ENCODE data around the gene MCM3AP. TPM values are rescaled to one million over a fixed set of nuclear protein-coding genes. Genes with fewer than 3 reads are reported as not detected.

The MCM3AP gene
- total RNA-seq, 1 experiment from 2014 or later = 88.4 TPM

GRCh38 chr21:46221664-46222435, 63.6 kb downstream of the MCM3AP start:
- RAD21 ChIA-PET (ENCODE audit: low non-redundant PET in 1 of 2, low total read pairs in 2 of 2, uncharacterized antibody in 2 of 2, unreplicated experiment in 2 of 2) = no interaction called here
- no TSS peak for BruUV-seq (replicated peaks)
- CTCF ChIA-PET = no interaction called here
- H3K4me3 ChIP-seq (replicated peaks in 1 of 2; ENCODE audit: low read depth in 1 of 2, low read length in 2 of 2) = no peak overlapping the region
- TF ChIP-seq TCF7L2 (IDR thresholded peaks at IDR 0.05; ENCODE audit: borderline replicate concordance, extremely low read depth, insufficient read depth, insufficient read length) (no peak), RAD21 (IDR thresholded peaks at IDR 0.05; ENCODE audit: low read depth) (no peak), ELF1 (IDR thresholded peaks at IDR 0.05; ENCODE audit: borderline replicate concordance, low read depth) (no peak), CBX3 (IDR thresholded peaks at IDR 0.05; ENCODE audit: low read depth) (no peak), ZFX (IDR thresholded peaks at IDR 0.05) (no peak)
- H3K9ac ChIP-seq (ENCODE audit: low read length) = no peak overlapping the region
- H3K27me3 ChIP-seq (ENCODE audit: insufficient read depth, low read length) = no peaks in the 10 kb centered on the region
- no peaks in the 10 kb centered on the region; a peak in 1 of 4 replicates for H3K9me3 ChIP-seq (ENCODE audit: control insufficient read depth in 1 of 2, insufficient read depth in 1 of 2, low read depth in 1 of 2, low read length in 2 of 2)
- ATAC-seq (no peak), DNase-seq (ENCODE audit: low read depth, low spot score) (no peak)
- no peak overlapping the region for H3K27ac ChIP-seq (ENCODE audit: low read depth, low read length)
- no peaks in the 10 kb centered on the region for H3K36me3 ChIP-seq (ENCODE audit: control insufficient read depth in 1 of 2, insufficient read depth in 2 of 2, low read length in 2 of 2)
- H3K9me2 ChIP-seq (ENCODE audit: insufficient read depth) = no peaks in the 10 kb centered on the region
- no peak overlapping the region for H3K4me2 ChIP-seq (ENCODE audit: low read length)
- intact Hi-C loops (cut with micrococcal nuclease) = no loop called here
- no peaks in the 10 kb centered on the region for H3K79me2 ChIP-seq (ENCODE audit: insufficient read depth, low read length)
- H4K20me1 ChIP-seq (ENCODE audit: insufficient read depth) = no peaks in the 10 kb centered on the region
- POLR2A ChIA-PET = interaction anchor here (0.7 kb wide), 1 partner anchor 13 kb away, joined by 3 read pairs; no protein-coding TSS in a partner anchor
- no peak overlapping the region for H2AFZ ChIP-seq (ENCODE audit: low read depth, low read length, poor library complexity, severe bottlenecking)
- H3K4me1 ChIP-seq (ENCODE audit: control insufficient read depth in 1 of 2, insufficient read depth in 2 of 2, low read length in 2 of 2) = no peaks in the 10 kb centered on the region

GRCh38 chr21:46220847-46221246, 64.6 kb downstream of the MCM3AP start:
- BruUV-seq (replicated peaks) = no TSS peak
- no peak overlapping the region for H3K27ac ChIP-seq (ENCODE audit: low read depth, low read length)
- H3K9me2 ChIP-seq (ENCODE audit: insufficient read depth) = no peaks in the 10 kb centered on the region
- H4K20me1 ChIP-seq (ENCODE audit: insufficient read depth) = no peaks in the 10 kb centered on the region
- H3K9ac ChIP-seq (ENCODE audit: low read length) = no peak overlapping the region
- POLR2A ChIA-PET = no interaction called here
- CTCF ChIA-PET = no interaction called here
- no peak for TF ChIP-seq JUND (IDR thresholded peaks at IDR 0.05)
- TF ChIP-seq SRF (IDR thresholded peaks at IDR 0.05; ENCODE audit: low read depth) = no peak
- no peak for TF ChIP-seq REST (IDR thresholded peaks at IDR 0.05; ENCODE audit: low read depth)
- no peak for TF ChIP-seq EZH2 (IDR thresholded peaks at IDR 0.05)
- TF ChIP-seq YY1 (IDR thresholded peaks at IDR 0.05; ENCODE audit: extremely low read depth, insufficient replicate concordance, low read depth, low read length) = no peak
- no peak for TF ChIP-seq POLR2A (IDR thresholded peaks at IDR 0.05; ENCODE audit: borderline replicate concordance, extremely low read depth, insufficient read depth, insufficient read length)
- no peak for TF ChIP-seq SIN3A (IDR thresholded peaks at IDR 0.05; ENCODE audit: low read depth)
- TF ChIP-seq TCF7L2 (IDR thresholded peaks at IDR 0.05; ENCODE audit: borderline replicate concordance, extremely low read depth, insufficient read depth, insufficient read length) = no peak
- no peak for TF ChIP-seq SP1 (IDR thresholded peaks at IDR 0.05; ENCODE audit: low read depth)
- no peak for TF ChIP-seq EZH2phosphoT487 (IDR thresholded peaks at IDR 0.05; ENCODE audit: borderline replicate concordance)
- TF ChIP-seq ZFX (IDR thresholded peaks at IDR 0.05) = no peak
- no peaks in the 10 kb centered on the region for H3K4me1 ChIP-seq (ENCODE audit: control insufficient read depth in 1 of 2, insufficient read depth in 2 of 2, low read length in 2 of 2)
- H3K9me3 ChIP-seq (ENCODE audit: control insufficient read depth in 1 of 2, insufficient read depth in 1 of 2, low read depth in 1 of 2, low read length in 2 of 2) = no peaks in the 10 kb centered on the region; a peak in 1 of 4 replicates
- DNase-seq (ENCODE audit: low read depth, low spot score) (no peak), ATAC-seq (no peak)
- no peaks in the 10 kb centered on the region for H3K79me2 ChIP-seq (ENCODE audit: insufficient read depth, low read length)
- RAD21 ChIA-PET (ENCODE audit: low non-redundant PET in 1 of 2, low total read pairs in 2 of 2, uncharacterized antibody in 2 of 2, unreplicated experiment in 2 of 2) = no interaction called here
- no peaks in the 10 kb centered on the region for H3K27me3 ChIP-seq (ENCODE audit: insufficient read depth, low read length)
- no peak overlapping the region for H3K4me3 ChIP-seq (replicated peaks in 1 of 2; ENCODE audit: low read depth in 1 of 2, low read length in 2 of 2)
- intact Hi-C loops (cut with micrococcal nuclease) = no loop called here
- no peak overlapping the region for H2AFZ ChIP-seq (ENCODE audit: low read depth, low read length, poor library complexity, severe bottlenecking)
- no peaks in the 10 kb centered on the region for H3K36me3 ChIP-seq (ENCODE audit: control insufficient read depth in 1 of 2, insufficient read depth in 2 of 2, low read length in 2 of 2)
- no peak overlapping the region for H3K4me2 ChIP-seq (ENCODE audit: low read length)
